NCI-H748 treated with DMSO at 0.1 percent for 48 hours (cell line): ENCODE data around the gene SLC25A4.

ENCODE experiments used
- DNase-seq: peaks from one replicate; lab custom pipeline; 2025; lab: John Stamatoyannopoulos, UW

Gene SLC25A4

GRCh38 chr4:185120631-185120946, 22.5 kb upstream of the SLC25A4 start:
- no peak for DNase-seq

GRCh38 chr4:185122681-185123345, 20.3 kb upstream of the SLC25A4 start:
- DNase-seq, result no peak

GRCh38 chr4:185124006-185124405, 19.1 kb upstream of the SLC25A4 start:
- no peak for DNase-seq

DNA sequence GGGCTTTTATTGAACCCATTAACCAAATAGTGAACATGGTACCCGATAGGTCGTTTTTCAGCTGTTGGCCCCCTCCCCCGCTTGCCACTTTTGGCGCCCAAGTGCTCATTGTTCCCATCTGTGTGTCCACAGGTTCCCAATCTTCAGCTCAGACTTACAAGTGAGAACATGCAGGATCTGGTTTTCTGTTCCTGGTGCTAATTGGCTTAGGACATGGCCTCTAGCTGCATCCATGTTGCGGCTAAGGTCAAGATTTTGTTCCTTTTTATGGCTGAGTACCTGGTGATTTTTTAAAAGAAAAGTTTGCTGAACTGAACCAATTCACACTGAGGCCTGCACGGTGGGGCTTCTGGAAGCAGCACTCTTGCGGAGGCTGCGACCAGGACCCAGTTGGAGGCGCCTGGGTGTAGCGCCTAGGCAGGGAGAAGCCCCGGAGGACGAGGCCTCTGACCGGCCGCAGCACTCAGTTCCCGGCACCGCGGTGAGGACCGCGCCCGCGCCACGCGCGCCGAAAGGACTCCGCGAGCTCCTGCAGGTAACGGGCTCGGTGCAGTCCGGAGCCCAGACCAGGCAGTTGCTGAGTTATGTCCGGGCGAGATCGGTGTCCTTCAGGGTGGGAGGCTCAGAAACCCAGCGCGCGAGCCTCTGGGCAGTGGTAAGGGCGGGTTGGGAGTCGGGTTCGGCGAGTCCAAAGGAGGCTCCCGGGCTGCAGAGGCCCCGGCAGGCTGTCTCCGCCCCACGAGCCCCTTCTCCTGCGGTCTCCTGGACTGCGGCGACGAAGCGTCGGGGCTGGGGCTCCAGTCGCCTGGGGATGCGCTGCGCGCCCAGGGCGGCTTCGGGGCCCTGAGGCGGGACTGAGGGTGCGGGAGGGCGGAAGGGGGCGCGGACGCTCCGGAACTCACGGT, 15.8 kb upstream of the SLC25A4 start:
- DNase-seq, result no peak

DNA sequence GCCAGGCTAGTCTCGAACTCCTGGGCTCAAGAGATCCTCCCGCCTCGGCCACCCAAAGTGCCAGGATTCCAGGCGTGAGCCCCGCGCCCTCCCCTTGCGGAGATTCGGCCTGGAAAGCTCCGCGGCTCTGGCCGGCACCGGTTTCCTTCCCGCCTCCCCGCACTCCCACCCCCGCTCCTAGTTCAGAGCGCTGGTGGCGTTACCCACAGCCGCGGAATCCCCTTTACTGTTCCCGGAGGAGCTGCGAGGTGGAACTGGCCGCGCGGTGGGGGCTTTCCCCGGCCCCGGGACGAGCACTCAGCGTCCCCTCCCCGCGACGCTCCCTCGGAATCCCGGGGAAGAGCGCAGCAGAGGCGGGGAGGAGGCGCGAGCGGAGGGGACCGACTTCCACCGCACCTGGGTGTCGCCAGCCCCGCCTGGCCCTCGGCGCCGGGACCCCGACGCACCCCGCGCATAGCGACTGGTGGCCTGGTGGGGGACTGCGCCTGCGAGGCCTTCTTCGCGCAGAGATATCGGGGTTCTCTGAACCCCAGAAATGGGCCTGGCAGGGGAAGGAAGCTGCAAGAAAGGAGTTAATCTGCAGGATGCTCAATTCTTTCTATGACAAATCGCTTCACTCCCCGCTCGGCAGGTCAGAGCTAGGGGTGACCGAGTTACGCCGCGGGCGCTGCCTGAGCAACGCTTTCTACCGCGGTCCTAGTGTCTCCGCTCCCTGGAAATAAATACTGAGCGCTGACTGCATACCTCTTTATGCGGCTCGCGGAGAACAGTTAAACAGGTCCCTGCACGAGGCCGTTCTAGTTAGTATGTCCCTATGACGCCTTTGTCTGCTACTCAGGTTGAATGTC, 14.6 kb upstream of the SLC25A4 start:
- DNase-seq, result no peak

- peak; percentile 42 for DNase-seq
Measured at GRCh38 chr4:185134307-185134869, 8.7 kb upstream of the SLC25A4 start.

DNA sequence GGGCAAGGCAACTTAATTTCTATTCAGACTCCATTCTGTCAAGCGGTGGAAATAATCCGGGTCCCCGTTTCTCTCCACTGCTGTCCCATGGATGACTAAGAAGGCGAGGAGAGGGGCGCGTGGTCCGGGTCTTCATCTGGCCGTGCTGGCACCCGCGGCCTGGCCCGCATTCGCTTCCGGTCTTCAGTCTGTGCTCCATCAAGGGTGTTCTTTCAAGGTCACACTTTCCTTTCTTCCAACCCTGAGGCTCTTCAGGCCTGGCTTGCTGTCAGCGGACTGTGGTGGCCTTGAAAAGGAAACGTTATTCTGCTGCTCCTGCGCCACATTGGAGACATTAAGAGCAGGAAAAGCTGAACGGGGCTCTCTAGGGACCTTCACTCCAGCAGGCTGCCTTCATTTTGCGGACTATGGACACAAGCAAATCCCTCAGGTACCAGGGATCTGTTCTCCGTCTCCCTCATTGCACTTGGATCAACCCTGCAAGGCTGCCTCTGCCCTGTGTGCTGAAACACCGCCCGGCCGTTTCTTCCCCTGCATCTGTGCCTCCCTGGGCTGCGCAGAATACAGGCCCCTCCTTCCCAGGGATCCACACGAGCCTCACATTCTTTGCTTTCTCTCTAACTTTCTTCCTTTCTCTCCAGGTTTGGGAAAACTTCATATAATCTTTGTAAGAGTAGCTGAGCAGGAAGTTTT, 5.7 kb upstream of the SLC25A4 start:
- no peak for DNase-seq

GRCh38 chr4:185138161-185138560, 4.9 kb upstream of the SLC25A4 start:
- DNase-seq, result no peak

- no peak for DNase-seq
Measured at GRCh38 chr4:185139736-185140135, 3.3 kb upstream of the SLC25A4 start.

- no peak for DNase-seq
Measured at GRCh38 chr4:185141777-185142176, 1.3 kb upstream of the SLC25A4 start.

DNA sequence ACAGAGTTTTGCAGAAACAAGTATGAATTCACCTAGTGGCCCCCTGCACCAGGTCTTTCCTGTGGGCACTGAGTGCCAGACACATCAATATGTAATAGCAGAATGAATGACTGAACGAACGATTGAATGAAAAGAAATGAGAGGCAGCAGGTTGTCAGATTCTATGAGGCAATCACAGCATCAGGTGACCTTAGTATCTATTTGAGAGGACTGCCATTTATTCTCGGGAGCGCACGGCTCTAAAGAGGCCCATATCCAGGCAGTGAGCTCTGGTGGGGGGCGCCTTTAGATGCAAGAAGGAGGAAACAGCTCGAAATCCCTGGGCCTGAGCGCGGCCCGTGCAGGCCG, 528 bp upstream of the SLC25A4 start:
- no peak for DNase-seq

DNA sequence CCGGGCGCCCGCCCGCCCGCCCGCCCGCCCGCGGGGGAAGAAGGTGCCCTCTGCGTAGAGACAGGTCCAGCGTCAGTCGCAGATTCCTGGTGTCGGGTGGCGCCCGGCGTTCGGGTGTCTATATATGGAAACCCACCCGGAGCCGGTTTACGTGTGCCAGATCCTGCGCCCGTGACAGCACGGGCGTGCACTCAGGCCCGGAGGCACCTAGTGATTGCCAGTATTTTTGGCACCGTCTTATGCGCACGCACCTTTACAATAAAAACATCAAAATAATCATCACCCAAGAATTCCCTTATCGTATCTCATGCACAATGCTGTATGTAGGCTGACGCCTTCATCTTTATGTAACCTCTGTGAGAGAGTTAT, 519 bp downstream of the SLC25A4 start:
- DNase-seq, result peak; percentile 9

GRCh38 chr4:185144601-185145240, 1.7 kb downstream of the SLC25A4 start:
- no peak for DNase-seq

DNA sequence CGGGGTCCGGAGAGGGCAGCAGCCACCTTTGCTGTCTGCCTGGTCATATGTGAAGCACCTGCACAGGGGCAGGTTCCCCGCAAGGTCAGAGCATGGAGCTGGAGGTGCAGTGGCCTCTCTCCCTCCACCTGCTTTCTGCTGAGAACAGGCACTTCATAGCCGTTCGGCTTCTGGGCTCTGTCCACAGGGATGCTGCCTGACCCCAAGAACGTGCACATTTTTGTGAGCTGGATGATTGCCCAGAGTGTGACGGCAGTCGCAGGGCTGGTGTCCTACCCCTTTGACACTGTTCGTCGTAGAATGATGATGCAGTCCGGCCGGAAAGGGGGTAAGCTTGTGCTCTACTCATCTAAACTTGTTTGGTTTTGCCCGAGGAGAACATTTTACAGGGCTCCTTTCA, 2.5 kb downstream of the SLC25A4 start:
- no peak for DNase-seq

- DNase-seq, result no peak
Measured at GRCh38 chr4:185149392-185149791, 6.3 kb downstream of the SLC25A4 start.

DNA sequence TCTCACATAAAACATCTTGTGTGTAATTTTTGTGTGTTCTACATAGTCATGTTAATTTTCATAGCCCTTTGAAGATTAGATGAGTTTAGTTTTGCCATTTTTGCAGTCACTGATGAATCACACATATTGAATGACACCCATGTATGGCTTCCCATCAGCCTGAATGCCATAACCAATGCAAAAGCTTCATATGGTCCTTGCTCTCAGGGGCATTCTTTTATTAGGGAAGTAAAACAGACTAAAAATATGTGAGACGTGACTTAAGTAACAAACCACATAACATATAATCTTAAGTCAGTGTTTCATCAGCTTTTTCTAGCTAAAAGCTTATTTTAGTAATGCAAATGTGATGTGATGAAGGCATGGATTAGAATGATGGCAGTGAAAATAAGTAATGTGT, 8.2 kb downstream of the SLC25A4 start:
- DNase-seq, result no peak

GRCh38 chr4:185165605-185166063, 22.6 kb downstream of the SLC25A4 start:
- no peak for DNase-seq

DNA sequence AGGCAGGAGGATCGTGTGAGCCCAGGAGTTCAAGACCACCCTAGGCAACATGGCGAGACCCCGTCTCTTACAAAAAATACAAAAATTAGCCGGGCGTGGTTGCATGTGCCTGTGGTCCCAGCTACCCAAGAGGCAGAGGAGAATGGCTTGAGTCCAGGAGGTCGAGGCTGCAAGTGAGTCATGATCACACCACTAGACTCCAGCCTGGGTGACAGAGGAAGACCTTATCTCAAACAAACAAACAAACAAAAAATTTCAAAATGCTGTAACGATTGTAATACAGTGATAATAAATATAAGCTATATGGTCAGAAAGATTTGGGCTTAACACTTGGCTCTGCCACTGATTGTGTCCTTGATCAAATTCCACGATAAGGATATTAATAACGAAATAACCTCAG, 24.2 kb downstream of the SLC25A4 start:
- no peak for DNase-seq

DNA sequence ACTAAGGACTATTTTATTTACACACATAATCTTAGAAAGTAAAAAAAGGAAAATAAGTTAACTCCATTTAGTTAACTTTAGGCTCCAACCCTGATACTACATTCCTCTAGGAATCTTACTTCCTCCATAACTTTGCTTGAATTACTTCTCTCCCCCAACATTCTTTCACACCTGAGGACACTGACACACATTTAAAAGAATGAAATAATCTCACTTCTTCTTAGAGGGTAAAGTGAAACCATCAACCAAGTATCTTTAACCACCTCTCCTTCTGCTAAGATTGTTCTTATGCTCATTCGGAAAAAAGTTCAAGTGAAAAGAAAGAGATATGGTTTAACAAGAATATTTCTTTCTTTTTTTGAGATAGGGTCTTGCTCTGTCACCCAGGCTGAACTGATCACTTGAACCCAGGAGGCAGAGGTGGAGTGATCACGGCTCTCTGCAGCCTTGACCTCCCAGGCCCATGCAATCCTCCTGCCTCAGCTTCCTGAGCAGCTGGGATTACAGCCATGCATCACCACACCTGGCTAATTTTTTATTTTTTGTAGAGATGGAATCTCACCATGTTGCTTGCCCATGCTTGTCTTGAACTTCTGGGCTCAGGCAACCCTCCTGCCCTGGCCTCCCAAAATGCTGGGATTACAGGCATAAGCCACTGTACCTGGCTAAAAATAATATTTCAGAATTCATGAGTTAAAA, 28.5 kb downstream of the SLC25A4 start:
- no peak for DNase-seq

DNA sequence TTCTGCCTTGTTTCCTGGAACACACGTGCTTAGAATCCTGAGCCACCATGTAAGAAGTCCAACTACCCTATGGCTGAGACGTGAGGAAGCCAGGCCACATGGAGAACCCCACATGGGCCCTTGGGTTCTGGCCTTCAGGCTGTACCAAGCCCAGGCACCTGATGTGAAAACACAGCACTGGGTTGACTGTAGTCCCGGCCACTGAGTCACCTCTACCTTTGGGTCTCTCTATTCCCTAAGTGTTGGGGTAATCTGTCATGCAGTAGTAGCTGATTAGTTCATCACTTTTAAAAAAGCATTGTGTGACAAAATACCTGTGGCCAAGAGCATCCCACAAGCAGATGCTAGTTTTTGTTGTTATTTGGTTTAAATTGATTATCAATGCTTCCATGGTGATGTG, 36.4 kb downstream of the SLC25A4 start:
- no peak for DNase-seq

DNA sequence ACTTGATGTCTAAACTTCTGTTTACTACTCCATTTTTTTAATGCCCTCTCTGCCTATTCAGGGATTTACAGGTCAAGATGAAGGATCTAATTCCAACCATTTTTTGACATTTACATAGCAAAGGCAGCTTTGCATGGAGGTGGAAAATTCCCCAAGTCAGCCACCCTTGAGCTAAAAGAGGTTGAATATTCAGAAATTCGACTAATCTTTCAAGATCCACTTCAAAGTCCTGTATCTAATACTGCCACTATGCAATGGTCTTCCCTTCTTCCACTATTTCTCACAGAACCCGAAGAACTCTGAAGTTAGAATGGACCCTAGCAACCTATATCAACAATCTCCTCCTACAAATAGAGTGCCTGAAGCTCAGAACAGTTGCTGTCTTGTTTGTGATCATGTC, 39.2 kb downstream of the SLC25A4 start:
- no peak for DNase-seq
